Suprapubic skin (tissue), 3 donors: Measurements from ENCODE around the gene RNF40.

Experiments
- POLR2AphosphoS5 ChIP-seq, 3 donors: sonication (generic); formaldehyde crosslinking; IDR thresholded peaks; one replicate each; pipeline ENCODE4 v1.6.1; 2017; ENCODE audit warnings: antibody characterized with exemption in 3 of 3
- TF ChIP-seq, protein P1 (sequence below), 2 donors: fragments of 200-600 bp in 1 of 2; fragments of 450-650 bp in 1 of 2; sonication (generic) in 1 of 2; IDR thresholded peaks; one replicate each; pipeline ENCODE4 v1.5.1; 2016 to 2019; ENCODE audit warnings: antibody characterized with exemption in 2 of 2, mild to moderate bottlenecking in 1 of 2, moderate library complexity in 1 of 2

DNA sequence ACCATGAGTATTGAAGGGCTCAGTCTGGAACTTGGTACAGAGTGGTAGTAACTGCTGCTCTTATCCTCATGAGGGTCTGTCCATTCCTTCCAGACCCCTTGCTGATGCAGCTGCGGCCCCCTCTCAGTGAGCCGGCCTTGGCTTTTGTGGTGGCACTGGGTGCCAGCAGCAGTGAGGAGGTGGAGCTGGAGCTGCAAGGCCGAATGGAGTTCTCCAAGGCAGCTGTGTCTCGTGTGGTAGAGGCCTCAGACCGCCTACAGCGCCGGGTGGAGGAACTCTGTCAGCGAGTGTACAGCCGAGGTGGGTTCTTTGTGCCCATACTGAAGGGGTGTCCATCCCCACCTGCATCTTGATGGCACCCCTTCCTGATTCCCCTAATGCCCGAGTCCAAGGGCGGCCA, 2.0 kb downstream of the RNF40 start:
- TF ChIP-seq, protein P1, sequence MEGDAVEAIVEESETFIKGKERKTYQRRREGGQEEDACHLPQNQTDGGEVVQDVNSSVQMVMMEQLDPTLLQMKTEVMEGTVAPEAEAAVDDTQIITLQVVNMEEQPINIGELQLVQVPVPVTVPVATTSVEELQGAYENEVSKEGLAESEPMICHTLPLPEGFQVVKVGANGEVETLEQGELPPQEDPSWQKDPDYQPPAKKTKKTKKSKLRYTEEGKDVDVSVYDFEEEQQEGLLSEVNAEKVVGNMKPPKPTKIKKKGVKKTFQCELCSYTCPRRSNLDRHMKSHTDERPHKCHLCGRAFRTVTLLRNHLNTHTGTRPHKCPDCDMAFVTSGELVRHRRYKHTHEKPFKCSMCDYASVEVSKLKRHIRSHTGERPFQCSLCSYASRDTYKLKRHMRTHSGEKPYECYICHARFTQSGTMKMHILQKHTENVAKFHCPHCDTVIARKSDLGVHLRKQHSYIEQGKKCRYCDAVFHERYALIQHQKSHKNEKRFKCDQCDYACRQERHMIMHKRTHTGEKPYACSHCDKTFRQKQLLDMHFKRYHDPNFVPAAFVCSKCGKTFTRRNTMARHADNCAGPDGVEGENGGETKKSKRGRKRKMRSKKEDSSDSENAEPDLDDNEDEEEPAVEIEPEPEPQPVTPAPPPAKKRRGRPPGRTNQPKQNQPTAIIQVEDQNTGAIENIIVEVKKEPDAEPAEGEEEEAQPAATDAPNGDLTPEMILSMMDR (IDR thresholded peaks at IDR 0.05): no peak
- TF ChIP-seq POLR2AphosphoS5 (IDR thresholded peaks at IDR 0.05): no peak
